ENCODE data around the gene LIPM.

Gene LIPM

DNA sequence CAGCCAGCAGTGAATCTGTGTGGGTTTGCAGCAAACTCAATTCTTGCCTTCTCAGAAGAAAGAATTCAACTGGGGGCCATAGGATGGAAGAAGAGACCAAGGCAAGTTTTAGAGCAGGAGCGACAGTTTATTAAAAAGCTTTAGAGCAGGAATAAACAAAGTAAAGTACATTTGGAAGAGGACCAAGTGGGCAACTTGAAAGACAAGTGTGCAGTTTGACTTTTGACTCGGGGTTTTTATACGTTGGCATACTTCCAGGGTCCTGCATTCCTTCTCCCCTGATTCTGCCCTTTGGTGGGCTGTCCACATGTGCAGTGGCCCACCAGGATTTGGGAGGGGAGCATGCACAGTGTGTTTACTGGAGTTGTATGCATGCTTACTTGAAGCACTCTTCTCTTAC is 52.2 kb downstream of the LIPM start:
- Mint-ChIP-seq H3K4me3 (no peak overlapping the region), H3K36me3 (ENCODE audit: insufficient read depth) (no peaks in the 10 kb centered on the region), H3K4me1 (ENCODE audit: low read depth in 2 of 2) (peaks cover 0 to 5% of the 10 kb centered on the region in 2 donors), H3K27me3 (peaks cover 0 to 21% of the 10 kb centered on the region in 2 donors), H3K9me3 (no peaks in the 10 kb centered on the region), H3K27ac (no peak overlapping the region)
- DNase-seq (no peak), ATAC-seq (replicated peaks) (no peak)

GRCh38 chr10:88857831-88858230 is 55.3 kb downstream of the LIPM start:
- Mint-ChIP-seq H3K27me3 (peaks cover 7 to 30% of the 10 kb centered on the region in 2 donors), H3K9me3 (no peaks in the 10 kb centered on the region)
- ATAC-seq (replicated peaks): no peak

GRCh38 chr10:88858491-88858890 is 56.0 kb downstream of the LIPM start:
- ATAC-seq (replicated peaks): no peak
- Mint-ChIP-seq H3K4me3 (no peak overlapping the region), H3K9me3 (no peaks in the 10 kb centered on the region), H3K27me3 (peaks cover 13 to 36% of the 10 kb centered on the region in 2 donors), H3K36me3 (ENCODE audit: insufficient read depth) (no peaks in the 10 kb centered on the region), H3K27ac (no peak overlapping the region), H3K4me1 (ENCODE audit: low read depth in 2 of 2) (peaks cover 0 to 2% of the 10 kb centered on the region in 2 donors)
- no peak for DNase-seq

More at GRCh38 chr10:88857831-88858230, 55.3 kb downstream of the LIPM start:
- peaks cover 0 to 2% of the 10 kb centered on the region in 2 donors for H3K4me1 Mint-ChIP-seq (ENCODE audit: low read depth in 2 of 2)
- no peak for DNase-seq
- no peak overlapping the region for H3K27ac Mint-ChIP-seq
- H3K4me3 Mint-ChIP-seq: no peak overlapping the region
- H3K36me3 Mint-ChIP-seq (ENCODE audit: insufficient read depth): no peaks in the 10 kb centered on the region

- Mint-ChIP-seq H3K36me3 (ENCODE audit: insufficient read depth) (no peaks in the 10 kb centered on the region), H3K9me3 (no peaks in the 10 kb centered on the region), H3K27ac (no peak overlapping the region), H3K4me1 (ENCODE audit: low read depth in 2 of 2) (peaks cover 0 to 2% of the 10 kb centered on the region in 2 donors), H3K4me3 (no peak overlapping the region), H3K27me3 (peaks cover 13 to 44% of the 10 kb centered on the region in 2 donors)
- DNase-seq (no peak), ATAC-seq (replicated peaks) (no peak)
These were observed 58.5 kb downstream of the LIPM start for GRCh38 chr10:88861036-88861435.

GRCh38 chr10:88865281-88865876 is 62.8 kb downstream of the LIPM start:
- H3K9me3 Mint-ChIP-seq: no peaks in the 10 kb centered on the region
- no peak for DNase-seq
- no peak overlapping the region for H3K4me3 Mint-ChIP-seq
- H3K27ac Mint-ChIP-seq: no peak overlapping the region
- H3K27me3 Mint-ChIP-seq: peaks cover 13 to 24% of the 10 kb centered on the region in 2 donors
- no peaks in the 10 kb centered on the region for H3K4me1 Mint-ChIP-seq (ENCODE audit: low read depth in 2 of 2)
- H3K36me3 Mint-ChIP-seq (ENCODE audit: insufficient read depth): no peaks in the 10 kb centered on the region
- ATAC-seq (replicated peaks): no peak

GRCh38 chr10:88866454-88866853 is 63.9 kb downstream of the LIPM start:
- DNase-seq (no peak), ATAC-seq (replicated peaks) (no peak)
- H3K27me3 Mint-ChIP-seq: peaks cover 13 to 24% of the 10 kb centered on the region in 2 donors
- H3K36me3 Mint-ChIP-seq (ENCODE audit: insufficient read depth): no peaks in the 10 kb centered on the region
- H3K4me1 Mint-ChIP-seq (ENCODE audit: low read depth in 2 of 2): no peaks in the 10 kb centered on the region
- no peak overlapping the region for H3K4me3 Mint-ChIP-seq
- no peaks in the 10 kb centered on the region for H3K9me3 Mint-ChIP-seq
- no peak overlapping the region for H3K27ac Mint-ChIP-seq

DNA sequence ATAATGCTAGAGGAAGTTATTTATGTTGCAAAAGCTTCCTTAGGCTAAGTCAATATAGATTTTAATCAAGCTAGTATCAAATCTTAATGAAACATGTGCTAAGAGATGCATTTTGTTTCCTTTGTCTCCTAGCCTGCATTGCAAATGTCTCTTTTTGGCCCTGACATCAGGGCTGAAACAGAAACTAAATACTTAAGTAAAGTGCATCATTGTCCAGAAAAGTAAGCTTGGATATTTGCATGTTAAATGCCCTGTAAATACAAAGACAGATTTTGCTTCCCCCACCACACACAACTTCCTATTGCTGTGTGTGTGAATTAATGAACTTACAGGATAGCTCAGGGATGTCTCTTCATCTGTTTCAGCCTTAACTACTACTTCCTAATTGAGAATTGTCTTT is 67.6 kb downstream of the LIPM start:
- H3K9me3 Mint-ChIP-seq: no peaks in the 10 kb centered on the region
- H3K4me3 Mint-ChIP-seq: no peak overlapping the region
- H3K4me1 Mint-ChIP-seq (ENCODE audit: low read depth in 2 of 2): no peaks in the 10 kb centered on the region
- H3K27ac Mint-ChIP-seq: no peak overlapping the region
- H3K27me3 Mint-ChIP-seq: no peaks in the 10 kb centered on the region
- no peak for ATAC-seq (replicated peaks)
- no peak for DNase-seq
- no peaks in the 10 kb centered on the region for H3K36me3 Mint-ChIP-seq (ENCODE audit: insufficient read depth)
